NCI-H2227 (cell line): ENCODE data around the gene PBX2.
"Not testable (repeated sequence)": the region's sequence is repeated elsewhere in the genome, so short reads cannot be mapped to it uniquely, and the experiment has no call there.

ENCODE experiments used
- DNase-seq: peaks from one replicate; lab custom pipeline; 2025; ENCODE audit not compliant: unreplicated experiment; lab: John Stamatoyannopoulos, UW

The PBX2 gene

GRCh38 chr6:32151863-32152768, 37.9 kb downstream of the PBX2 start, which contains the start of gene PRRT1:
TSS of gene PRRT1 (minus strand) at chr6:32151939. CDS start at chr6:32151827, 112 bp downstream.
- peak; percentile 53 for DNase-seq

- no peak for DNase-seq
Measured at GRCh38 chr6:32151181-32151862, 38.7 kb downstream of the PBX2 start.

- DNase-seq = no peak
Measured at GRCh38 chr6:32149932-32150870, 39.8 kb downstream of the PBX2 start.

GRCh38 chr6:32149092-32149755, 40.8 kb downstream of the PBX2 start:
- DNase-seq = no peak

- no peak for DNase-seq
Measured at GRCh38 chr6:32148289-32149091, 41.5 kb downstream of the PBX2 start.

- no peak for DNase-seq
Measured at GRCh38 chr6:32147401-32148132, 42.4 kb downstream of the PBX2 start.

- DNase-seq = no peak
Measured at GRCh38 chr6:32146687-32147086, 43.3 kb downstream of the PBX2 start.

GRCh38 chr6:32146287-32146686, 43.7 kb downstream of the PBX2 start:
- DNase-seq = no peak

GRCh38 chr6:32144238-32144637, 45.8 kb downstream of the PBX2 start:
- not testable (repeated sequence) for DNase-seq

- DNase-seq = no peak
Measured at GRCh38 chr6:32140420-32141046, 49.5 kb downstream of the PBX2 start.

GRCh38 chr6:32139590-32139989, 50.4 kb downstream of the PBX2 start:
- DNase-seq = no peak

- DNase-seq = no peak
Measured at GRCh38 chr6:32137454-32137853, 52.5 kb downstream of the PBX2 start.
